Midbrain (tissue), 1 donor: ENCODE measurements around the gene CA10.

Experiments used
- DNase-seq: peaks from one replicate; lab custom pipeline; 2025; lab: John Stamatoyannopoulos, UW

CA10 gene

GRCh38 chr17:51724043-51724580 is 434.4 kb downstream of the CA10 start:
- DNase-seq: no peak

DNA sequence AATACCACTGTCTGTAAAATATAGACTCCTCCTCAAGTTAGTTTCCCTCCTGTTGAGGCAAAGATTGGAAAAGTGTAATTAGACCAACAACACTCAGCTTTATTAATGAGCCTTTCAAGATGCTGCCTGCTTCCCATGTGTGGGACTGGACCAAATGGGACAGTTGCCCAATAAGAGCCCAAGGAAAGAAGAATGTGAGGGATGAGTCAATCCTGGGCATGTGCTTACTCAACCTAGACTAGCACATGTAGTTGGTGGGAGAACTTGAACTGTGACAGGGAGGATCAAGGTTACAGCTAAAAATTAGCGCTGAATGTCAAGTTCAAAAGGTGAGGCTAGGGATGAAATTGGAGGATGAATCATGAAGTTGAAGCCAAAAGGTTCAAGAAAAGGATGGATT is 435.5 kb downstream of the CA10 start:
- no peak for DNase-seq

GRCh38 chr17:51721730-51722129 is 436.8 kb downstream of the CA10 start:
- no peak for DNase-seq

DNA sequence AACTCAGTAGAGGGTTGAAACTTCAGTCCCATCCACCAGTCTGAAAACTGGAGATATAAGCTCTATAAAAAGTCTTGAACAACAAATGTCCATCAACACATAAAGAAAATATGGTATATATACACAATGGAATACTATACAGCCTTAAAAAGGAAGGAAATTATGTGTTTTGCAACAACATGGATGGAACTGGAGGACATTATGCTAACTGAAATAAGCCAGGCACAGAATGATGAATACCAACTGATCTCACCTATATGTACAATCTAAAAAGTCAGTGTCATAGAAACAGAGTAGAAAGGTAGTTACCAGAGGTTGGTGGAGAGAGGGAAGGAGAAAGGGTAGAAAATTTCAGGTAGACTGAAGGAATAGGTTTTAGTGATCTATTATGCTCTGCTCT is 438.1 kb downstream of the CA10 start:
- no peak for DNase-seq

DNA sequence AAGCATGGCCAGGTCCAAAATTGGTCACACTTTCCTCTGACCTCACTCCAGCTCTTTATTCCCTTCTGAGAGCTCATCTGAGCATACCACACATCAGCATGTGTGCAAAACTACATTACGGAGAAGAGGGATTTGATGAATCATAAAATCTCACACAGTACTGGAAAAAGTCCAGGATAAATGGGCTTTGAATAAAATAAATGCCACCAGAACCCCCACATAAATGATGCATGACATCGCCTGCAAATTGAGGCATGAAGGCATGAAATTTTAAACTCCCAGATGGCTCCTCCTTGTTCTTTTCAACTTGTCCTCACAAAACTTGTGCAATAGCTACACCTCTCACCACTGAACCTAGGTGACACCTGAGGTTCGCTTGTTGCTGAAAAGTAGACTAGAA is 439.5 kb downstream of the CA10 start:
- DNase-seq: no peak

DNA sequence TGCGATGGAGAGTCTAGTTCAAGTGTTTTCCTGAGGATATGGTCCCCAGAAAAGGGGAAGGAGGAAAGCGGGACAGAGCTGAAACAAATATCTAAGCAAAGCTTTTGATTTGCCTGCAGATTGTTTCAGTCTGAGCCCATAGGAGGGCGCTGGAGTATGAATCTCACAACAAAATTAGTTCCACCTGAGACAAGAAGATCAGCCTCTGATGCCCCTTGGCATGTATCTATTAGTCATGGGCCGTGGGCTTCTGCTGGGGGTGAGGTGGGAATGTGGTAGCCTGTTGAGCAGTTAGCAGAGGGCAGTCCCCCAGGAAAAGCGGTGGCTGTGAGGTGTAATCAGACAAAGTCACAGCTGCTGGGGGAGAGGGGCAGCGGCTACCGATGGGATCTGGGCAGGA is 446.9 kb downstream of the CA10 start:
- no peak for DNase-seq

- no peak for DNase-seq
Measured at GRCh38 chr17:51710634-51710979, 447.9 kb downstream of the CA10 start.

DNA sequence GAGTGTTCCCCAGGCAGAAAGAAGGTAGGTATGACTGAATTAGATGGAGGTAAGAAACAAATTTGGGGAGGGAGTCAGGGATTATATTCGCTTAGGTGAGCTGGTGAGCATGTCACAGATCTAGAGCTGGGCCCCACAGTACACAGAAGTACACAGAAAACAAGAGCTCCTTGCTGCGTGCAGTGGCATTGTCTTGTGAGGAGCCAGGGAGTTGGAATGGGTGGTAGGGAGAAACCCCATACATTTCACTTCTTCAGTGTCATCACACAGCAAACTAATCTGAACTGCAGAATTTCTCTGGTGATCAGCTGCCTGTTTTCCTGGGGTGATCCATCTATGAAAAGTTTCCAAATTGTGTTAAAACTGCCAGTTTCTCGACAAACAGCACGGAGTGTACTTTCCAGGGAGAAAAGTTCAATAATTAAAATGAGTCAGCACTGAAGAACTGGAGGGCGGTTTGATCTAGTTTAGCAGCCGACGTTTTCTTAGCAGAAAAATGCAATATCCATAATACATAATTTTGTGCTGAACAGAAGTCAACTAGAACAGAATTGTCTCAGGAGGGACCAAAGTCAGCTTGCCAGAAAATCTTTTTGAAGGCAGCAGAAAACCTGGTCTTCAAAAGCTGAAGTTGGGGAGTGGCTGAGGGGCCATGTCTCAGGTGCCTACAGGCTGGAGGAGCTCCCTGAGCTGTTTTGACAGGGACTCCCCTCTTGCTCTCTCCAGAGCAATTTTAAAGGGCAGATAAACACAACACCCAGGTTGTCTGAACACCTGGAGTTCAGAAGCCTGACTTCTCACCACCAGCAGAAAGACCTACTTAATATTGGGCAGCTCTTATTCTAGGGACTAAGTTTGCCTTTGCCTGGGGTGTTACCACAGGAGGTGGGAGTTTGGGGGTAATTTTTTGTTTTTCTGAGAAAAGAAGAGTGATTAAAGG is 448.6 kb downstream of the CA10 start:
- DNase-seq: no peak

GRCh38 chr17:51707216-51707615 is 451.3 kb downstream of the CA10 start:
- no peak for DNase-seq

DNA sequence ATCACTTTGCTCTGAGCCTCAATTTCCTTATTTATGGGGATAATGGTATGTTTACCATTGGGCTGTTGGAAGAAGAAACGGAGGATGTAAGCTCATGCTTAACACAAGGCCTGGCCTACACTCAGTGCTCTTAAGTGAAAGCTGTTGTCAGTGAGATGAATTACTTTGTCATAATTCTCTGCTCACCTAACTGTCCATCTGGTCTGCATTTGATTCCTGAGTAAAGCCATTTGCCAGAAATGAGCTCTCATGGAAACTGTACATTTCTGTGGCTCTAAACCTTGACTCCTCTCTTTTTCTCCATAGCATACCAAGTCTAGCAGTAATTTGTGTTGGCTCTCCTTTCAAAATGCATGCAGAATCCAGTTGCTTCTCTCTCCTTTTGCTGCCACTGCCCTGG is 452.4 kb downstream of the CA10 start:
- no peak for DNase-seq

DNA sequence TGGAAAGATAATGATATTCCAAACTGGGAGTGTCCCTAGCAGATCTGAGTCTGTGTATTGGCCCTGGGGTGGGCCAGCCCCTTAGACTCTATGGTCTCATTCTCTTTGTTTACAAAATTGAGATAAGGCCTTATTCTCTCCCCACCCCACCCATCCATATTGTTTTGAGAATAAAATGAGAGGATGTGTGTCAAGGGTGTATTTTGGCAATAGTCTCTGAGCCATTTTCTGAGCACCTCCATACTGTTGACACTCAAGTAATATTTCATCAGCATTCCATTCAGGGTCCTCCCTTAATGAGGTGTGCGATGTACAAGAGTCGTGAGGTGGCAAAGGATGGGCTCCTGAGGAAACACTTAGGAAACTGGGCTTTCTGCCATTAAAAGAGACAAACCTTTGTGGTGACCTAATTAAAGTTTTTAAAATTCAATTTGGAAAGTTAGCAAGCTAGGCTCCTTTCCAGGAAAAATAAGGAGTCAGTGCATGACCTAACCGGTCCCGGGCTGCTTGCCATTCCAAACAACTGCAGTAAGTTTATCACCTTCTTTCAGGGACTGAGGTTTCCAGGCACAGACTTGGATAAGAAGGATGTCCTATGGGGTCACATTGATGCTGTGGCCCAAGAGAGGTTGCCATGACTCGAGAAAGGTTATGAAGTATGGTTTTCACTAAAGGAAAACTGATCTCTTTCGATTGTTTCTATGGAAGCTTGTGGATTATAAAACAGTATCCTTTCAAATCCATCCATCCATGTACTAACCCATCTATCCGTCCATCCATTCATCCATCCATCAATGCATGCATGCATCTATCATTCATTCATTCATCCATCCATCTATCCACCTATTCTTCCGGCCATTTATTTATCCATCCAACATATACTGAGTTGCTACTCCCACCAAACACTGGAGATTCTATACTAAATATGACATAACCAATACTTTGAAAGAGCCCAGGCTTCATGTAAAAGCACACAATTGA is 454.9 kb downstream of the CA10 start:
- DNase-seq: no peak

DNA sequence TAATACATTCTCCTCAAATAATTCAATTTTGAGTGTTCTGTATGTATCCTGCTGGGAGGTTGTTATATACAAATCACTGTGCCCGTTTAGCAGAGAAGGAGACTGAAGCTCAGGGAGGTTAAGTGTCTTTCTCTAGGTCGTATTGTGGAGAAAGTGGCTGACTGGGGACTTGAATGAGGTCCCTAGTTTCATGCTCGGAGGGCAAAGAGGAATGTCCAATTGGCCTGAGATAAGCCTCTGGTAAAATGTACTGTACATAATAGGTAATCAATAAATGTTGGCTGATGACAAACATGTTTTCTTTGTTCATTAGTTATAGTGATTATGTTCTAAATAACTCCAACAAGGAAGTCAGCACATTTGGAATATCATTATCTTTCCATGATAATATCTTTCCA is 455.6 kb downstream of the CA10 start:
- DNase-seq: no peak

DNA sequence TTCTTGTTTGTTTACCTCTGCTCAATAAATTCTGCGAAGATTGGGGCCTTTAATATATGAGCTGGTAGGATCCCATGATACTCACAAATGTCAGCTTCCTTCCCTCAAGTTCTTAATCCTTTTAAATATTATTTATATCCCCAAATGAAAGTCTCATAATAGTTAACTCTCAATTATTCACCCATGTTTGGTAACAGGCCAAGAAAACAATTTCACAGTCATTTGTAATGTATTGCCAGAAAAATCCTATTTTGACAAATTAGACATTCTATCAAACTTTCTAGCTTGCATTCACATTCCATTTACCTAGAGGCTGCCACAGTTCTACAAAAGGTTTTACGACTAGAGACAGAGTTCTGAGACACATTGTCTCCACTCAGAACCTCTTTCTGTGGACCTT is 457.0 kb downstream of the CA10 start:
- no peak for DNase-seq

- DNase-seq: no peak
Measured at GRCh38 chr17:51700011-51700760, 458.3 kb downstream of the CA10 start.

GRCh38 chr17:51699303-51699702 is 459.2 kb downstream of the CA10 start:
- no peak for DNase-seq

GRCh38 chr17:51692917-51693316 is 465.6 kb downstream of the CA10 start:
- DNase-seq: no peak

DNA sequence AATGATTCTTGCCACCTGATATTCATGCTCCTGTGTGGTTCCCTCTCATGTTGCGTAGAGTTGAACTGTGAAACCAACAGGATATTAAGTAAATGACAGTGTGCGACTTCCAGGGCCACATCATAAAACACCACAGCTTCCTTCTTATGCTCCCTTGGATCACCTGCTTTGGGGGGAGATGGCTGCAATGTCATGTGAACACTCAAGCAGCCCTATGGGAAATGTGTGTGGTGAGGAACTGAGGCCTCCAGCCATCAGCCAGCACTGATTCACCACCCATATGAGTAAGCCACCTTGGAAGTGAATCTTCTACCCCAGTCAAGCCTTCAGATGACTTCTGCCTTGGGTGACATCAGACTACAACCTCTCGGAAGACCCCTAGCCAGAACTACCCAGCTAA is 470.6 kb downstream of the CA10 start:
- DNase-seq: no peak

DNA sequence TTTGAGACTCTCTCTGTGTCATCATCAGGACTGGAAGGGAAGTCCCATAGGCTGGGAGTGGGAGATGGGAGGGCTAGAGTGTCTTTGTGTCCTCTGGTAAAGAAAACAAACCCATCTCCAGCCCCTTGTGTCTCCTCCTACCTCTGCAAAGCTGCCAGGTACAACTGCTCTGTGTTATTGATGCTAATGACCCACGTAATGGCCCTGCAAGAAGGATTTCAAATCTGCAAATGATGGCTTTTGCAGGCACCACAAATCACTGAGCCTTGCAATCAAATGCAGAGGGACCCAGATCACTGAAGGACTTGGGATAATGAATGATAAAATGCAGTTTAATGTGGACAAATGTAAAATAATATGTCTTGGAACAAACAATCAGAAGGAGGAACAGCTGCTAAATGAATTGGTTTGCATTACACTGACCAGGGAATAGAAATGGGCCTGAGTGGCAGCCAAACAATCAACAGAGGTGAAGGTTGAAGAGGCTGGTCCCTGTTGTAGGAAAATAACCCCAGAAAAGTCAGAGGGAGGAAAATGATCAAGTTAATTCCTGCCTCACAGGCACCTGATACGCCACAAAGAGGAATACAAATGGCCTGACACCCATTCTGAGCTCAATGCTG is 473.1 kb downstream of the CA10 start:
- DNase-seq: no peak

DNA sequence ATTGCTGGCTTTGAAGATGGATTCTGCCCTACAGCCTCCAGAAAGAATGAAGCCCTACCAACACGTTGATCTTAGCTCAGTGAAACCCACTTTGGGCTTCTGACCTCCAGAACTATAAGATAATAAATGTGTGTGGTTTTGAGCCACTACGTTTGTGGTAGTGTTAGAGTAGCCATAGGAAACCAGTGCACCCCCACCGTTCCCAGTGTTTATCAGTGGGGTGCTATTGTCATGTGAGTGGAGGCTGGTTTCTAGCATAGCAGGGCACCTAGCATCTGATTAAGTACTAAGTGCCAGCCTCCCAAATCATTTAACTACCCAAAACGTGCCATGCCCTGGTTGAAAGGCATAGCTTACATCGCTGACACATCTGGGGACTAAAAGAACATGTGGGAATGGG is 474.3 kb downstream of the CA10 start:
- DNase-seq: no peak

GRCh38 chr17:51683291-51683690 is 475.2 kb downstream of the CA10 start:
- DNase-seq: no peak

GRCh38 chr17:51682115-51682514 is 476.4 kb downstream of the CA10 start:
- DNase-seq: no peak
